Femur (tissue), 1 donor: ENCODE results near the gene HEATR5B.
A peak's percentile ranks its signal among the peaks of the same experiment; 100 is the strongest.
"Not testable (repeated sequence)": the region's sequence is repeated elsewhere in the genome, so short reads cannot be mapped to it uniquely, and the experiment has no call there.

Experiments used
- DNase-seq: peaks from one replicate; pipeline ENCODE4 v3.0.0-alpha.2; 2017

The HEATR5B gene

DNA sequence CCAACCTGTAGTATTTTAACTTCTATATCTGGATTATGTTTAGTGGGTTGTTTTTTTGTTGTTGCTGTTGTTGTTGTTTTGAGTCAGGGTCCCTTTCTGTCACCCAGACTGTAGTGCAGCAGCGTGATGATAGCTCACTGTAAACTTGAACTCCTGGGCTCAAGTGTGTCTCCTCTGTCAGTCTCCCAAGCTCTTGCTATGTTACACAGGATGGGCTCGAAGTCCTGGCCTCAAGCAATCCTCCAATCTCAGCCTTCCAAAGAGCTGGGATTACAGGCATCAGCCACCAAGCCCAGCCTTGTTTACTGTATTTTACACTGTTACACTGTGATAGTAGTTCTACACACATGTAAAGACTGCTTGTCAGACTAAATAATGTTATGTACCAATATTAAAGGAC lies 108.1 kb downstream of the HEATR5B start:
- DNase-seq = no peak

DNA sequence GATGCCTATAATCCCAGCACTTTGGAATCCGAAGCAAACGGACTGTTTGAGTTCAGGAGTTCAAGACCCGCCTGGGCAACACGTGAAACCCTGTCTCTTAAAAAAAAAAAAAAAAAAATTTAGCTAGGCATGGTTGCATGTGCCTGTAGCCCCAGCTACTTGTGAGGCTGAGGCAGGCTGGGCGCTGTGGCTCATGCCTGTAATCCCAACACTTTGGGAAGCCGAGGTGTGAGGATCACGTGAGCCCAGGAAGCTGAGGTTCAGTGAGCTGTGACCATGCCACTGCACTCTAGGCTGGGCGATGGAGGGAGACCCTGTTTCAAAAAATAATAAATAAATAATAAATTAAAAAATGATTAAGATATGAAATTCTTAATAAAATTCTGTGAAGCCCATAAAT lies 108.9 kb downstream of the HEATR5B start:
- no peak for DNase-seq

DNA sequence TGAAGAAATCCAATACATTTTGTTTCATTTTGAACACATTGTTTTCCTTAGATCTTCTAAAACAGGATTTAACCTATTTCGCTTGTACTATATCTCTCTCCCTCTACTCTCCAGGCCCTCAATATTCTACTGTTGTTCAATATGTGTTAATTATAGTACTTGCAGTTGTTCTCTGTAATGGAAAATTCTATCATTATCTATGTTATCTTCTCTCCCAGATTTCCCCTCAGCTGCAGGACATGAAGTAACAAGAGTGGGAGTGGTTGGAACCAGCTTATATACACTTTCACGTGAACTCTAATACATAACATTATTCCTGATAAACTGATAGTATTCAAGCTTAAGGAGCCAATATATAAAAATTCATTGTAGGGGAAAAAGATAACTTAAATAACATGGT lies 110.9 kb downstream of the HEATR5B start:
- no peak for DNase-seq

DNA sequence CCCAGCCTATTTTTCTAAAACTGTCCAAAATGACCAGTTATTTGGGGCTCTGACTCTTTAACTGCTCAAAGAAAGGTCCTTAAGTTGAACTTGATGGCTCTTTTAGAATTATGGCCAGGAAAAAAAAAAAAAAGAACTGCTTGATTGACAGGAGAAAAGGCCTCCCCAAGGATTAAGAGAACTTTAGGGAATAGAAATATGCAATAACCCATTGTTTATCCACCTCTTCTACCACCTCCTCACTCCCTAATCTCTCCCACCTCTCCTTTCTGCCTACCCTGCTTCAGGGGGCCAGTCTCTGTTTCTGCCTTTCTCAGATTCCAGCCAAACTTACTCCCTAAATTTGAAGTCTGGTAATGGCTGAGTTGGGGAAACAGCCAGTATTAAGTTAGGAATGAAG lies 112.2 kb downstream of the HEATR5B start:
- DNase-seq = no peak

DNA sequence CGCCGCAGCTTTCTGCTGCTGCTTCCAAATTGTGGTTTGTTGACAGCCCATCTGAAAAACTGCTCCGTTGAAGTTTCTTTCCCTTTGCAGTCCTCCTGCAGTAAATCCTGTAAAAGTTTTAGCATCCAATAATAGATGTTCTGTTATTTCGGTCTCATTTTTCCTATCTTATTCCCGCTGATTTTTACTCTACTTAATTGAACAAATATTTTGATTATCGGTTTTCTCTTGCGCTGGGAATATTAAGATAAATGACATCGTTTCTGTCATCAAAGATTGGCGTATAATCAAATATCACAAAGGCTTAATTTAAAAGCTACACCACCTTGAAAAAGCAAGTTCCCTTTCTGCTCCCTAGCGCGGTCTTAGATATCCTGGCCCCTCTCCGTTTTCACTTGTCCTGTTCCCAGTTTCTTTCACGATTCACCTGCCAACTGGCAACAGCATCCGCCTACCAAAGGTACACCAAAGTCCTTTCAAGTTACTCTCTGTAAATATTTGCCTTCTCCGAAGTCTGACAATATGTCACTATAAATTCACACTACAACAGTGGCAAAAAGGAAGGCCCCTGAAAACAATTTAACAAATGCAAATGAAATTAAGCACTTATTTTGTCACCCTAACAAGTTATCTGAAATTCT lies 116.8 kb downstream of the HEATR5B start:
- DNase-seq = no peak

DNA sequence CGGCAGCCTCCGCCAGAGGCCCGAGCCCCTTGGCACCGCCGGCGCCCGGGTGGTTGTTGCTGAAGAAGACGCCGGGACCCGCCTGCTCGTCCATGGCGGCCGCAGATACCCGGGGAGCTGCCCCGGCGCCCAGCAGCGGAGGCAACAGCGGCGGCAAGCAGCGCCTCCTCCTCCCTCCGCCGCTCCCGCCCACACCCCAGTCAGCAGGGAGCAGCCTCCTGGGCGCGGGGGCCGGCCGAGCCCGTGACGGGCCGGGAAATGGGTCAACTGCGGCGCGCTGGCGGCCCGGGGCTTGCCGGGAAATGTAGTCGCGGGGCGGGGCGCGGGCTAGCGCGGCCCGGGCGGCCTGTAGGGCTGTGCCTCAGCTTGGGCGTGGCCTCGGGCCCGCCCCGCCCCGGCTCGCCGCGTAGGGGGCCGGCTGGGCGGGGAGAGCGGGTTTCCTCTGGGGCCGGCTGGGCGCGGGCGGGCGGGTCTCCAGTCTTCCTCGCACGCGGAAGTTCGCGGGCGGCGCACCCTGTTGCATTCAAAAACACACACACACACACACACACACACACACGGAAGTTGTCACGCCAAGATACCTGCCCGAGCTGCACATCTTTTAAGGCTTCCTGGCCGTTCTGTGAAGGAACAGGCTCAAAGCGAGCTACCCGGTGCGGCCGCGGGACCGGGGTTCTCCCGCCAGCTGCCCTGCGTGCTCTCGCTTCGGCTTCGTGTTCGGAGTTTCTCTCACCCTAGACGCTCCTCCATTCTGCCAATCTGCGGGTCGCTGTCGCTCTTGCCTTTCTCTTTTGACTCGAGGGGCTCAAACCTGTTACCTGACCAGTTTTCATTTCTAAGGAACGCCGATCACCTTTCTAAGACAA lies 117.6 kb downstream of the HEATR5B start, which contains the start of gene STRN:
Gene STRN (minus strand): TSS at position 167 of the 866 bp plus-strand sequence. CDS start 73 bp downstream, at position 94.
- peak; percentile 98 for DNase-seq

DNA sequence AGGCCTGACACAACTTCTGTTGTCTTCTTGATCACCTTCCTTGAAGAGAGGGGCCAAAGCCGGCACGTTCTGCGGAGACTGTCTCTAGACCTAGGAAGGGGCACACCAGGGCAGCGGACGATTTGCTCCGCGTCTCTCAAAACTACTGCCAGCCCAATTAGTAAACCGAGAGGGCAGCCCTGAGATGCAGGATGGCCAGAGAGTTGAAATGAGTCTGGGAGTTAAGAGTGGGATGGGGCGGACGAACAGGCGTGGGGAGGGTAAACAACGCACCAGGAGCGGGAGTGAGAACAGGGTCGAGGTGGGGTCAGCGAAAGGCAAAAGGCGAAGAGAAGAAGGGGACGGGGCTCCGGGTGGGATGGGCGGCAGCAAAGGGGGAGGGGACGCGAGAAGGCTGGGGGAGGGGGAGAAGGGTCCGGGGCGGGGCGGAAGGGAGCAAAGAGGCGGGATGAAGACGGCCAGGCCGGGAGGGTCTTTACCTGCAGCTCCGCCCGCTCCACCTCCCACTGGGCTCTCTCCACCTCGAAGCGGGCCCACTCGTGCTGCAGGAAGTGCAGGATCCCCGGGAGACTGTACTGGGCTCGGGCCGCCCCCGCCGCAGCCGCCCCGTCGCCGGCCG lies 118.3 kb downstream of the HEATR5B start:
- peak; percentile 75 for DNase-seq

DNA sequence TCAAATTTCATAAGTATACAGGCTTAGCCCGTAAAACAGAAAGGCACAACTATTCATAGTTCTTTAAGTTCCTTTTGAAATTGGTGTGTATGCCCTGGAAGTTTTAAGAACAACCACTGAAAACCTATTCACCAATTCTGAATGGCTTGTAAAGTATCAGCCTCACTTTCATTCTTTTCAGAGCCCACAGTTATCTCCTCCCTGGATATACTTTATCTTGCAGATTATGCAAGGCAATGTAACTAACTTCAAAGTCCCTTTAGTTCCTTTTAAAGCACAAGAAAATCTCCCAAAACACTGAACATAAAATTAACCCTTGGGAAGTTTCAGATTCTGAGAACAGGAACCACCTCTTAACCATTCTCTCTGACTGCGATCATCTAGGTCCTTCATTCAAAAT lies 119.0 kb downstream of the HEATR5B start:
- no peak for DNase-seq

DNA sequence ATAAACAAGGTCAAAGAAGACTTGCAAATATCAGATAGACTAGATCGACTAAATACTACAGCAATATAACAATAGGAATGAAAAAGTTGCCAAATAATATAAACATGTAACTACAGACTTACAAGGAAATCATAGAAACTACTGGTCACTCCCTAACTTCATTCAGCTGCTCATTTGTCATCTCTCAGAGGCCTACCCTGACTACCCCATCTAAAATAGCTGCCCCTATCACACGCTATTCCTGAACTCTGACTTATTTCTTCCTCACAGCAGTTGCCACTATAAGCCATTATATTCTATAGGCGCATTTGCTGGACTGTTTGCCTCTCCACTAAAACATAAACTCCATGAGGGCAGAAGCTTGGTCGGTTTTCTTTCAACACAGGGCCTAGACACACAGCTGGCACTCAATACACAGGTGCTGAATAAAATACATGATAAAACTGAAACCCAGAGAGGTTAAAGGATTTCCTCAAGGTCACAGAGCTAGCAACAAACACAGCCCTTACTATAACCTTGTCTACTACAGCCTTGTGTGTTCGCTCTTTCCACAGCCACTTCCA lies 119.6 kb downstream of the HEATR5B start:
- DNase-seq = no peak

DNA sequence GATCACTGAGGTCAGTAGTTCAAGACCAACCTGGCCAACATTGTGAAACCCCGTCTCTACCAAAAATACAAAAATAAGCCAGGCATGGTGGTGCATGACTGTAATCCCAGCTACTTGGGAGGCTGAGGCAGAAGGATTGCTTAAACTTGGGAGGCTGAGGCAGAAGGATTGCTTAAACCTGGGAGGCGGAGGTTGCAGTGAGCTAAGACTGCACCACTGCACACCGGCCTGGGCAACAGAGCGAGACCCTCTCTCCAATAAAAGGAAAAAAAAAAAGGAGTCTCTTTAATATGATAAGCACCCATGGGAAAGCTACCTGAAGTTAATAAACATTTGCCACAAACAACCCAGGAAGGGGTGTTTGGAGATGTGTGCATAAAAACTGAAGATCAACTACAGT lies 120.4 kb downstream of the HEATR5B start:
- no peak for DNase-seq

DNA sequence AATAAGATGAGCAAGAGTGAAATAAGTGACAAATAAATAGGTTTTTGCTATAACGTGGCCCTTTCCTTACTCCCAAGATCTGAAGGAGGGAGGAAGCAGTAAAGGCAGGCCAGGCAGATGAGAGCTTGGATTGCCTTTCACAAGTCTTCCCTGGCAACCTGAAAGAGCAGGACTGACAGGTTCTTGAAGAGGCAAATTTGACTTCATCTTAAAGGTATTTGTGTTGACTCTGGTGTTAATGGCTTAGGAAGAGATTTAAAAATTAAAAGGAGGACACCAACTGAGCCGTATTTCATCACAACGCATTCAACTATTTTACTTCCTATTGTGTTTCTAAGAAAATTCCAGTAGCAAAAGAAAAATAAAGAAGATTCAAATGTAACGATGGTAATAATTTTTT lies 121.1 kb downstream of the HEATR5B start:
- DNase-seq = no peak

DNA sequence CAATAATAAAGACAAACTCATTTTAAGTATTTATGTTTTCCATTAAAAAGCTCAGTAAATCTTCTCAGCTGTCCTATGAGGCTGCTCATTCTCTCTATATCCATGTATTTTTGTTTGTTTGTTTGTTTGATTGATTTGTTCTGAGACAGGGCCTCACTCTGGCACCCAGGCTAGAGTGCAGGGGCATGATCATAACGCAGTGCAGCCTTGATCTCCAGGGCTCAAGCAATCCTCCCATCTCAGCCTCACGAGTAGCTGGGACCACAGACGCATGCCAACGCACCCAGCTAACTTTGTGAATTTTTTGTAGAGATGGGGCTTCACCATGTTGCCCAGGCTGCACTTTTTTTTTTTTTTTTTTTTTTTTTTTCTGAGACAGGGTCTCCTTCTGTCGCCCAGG lies 123.4 kb downstream of the HEATR5B start:
- no peak for DNase-seq

DNA sequence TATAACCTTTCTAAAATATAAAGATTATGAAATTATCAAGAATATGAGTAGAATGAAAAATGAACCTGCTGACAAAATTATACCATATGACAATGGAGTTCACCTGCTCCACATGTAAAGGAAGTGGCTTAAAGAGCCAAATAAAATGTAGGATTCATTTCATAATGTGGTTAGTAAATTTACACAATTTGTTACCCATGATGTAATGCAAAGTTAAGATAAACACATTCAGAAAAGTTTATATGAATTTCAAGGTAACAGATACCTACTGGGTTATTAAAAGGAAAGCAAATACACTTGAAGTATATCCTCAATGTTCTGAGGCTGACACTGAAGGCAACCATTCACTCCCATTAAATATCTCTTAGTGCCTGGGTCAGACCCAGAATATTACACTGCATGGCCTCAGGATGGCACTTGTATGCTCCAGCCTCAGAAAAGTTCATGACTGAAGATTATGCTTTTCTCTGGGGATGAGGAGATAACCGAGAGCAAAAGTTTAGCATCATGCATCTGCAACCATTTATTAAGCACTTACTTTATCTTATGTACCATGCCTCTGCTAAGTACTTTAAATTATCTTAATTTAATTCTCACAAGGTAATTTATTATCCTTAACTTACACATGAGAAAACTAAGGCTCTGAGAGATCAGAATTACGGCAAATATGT lies 124.0 kb downstream of the HEATR5B start:
- no peak for DNase-seq

DNA sequence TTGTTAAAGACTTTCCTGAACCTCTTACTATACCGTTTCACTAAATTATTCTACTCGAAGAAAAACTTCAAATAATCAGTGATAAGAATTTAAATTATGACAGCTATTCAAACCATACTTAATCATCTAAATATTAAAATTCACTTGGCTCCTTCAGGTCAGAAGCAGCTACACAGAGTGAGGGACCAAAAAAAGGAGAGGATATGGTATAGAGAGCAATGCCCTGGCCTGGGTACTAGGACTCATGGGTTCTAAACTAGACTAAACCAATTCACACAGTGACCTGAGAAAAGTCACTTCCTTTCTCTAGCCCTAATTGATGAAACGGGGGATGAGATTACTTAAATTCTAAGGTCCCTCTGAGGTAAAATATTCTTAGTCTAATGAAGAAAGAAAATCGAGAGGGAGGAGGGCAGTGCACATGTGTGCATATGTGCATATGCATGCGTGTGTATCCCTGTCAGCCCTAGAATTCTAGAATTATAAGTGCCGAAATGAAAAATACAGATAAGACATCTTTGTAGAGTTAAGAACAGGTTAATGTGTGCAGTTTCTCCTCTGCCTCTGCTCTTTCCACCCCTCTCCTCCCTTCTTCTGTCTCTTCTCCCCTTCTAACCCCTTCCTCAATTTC lies 129.1 kb downstream of the HEATR5B start:
- no peak for DNase-seq

DNA sequence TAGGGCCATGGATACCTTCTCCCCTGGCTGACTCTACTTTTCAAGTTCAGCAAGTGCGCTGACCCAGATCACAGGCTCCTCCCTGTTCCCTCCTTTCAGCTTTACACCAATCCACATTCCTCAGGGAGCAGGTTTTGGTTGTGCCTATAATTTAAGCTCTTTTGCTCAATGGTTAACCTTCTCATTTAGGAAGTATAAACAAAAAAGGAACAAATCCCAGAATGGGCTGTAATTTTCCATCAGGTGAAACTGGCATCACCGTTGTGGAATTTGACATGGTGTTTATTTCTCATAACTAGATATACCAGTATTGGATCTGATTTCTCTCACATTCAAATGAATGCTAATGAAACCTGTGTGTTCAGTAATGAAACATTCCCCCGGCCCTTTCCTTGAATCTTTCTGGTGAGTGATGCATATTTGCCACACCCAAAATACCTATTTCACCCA lies 131.4 kb downstream of the HEATR5B start:
- no peak for DNase-seq

DNA sequence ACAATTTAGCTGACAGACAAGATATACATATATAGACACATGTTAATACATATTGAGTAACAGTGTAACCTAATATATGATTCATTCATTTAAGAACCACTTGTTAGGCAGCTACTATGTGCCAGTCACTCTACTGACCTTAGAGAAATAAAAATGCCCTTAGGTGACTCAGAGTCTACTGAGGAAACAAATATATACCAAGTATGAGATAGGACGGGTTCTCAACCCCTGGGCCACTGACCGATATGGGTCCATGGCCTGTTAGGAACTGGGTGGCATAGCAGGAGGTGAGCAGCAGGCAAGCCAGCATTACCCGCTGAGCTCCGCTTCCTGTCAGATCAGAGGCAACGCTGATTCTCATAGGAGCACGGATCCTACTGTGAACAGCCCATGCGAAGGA lies 132.6 kb downstream of the HEATR5B start:
- no peak for DNase-seq

DNA sequence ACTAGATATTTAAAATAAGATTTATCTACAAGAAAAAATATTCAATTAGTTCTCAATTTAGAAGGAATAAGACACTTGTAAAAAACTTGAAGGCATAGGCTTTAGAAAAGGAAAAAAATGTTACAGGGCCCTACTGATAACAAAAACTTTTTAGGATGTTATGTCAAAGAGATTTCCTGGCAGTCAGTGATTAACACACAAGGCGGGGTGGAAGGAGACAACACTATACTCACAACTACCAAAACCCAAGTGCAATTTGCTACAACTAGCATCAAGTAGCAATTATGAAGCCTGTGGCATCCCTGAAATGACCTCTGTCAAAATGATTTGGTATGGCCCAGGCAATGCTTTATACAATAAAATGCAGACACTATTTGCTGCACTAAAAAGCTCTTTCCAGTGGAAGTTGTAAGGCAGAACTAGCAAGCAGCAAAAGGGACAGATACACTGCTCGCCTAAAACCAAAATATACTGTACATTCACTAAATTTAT lies 133.1 kb downstream of the HEATR5B start:
- DNase-seq = no peak

DNA sequence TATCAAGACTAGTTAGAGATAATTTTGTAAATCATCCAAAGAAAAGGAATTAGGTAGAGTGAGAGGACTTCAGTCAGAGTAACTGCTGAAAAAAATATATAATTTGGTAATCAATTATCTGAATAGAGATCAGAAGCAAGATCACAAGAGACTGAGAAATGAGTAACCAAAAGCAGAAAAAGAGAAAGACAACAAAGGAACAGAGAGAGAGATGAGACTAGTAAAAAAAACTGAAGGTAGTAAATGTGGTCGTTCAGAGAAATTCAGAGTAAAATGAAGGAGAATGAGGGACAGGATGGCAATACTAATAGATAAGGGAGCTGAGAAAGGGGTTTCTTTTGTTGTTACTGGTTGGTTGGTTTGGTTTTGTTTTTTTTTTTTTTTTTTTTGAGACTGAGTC lies 134.3 kb downstream of the HEATR5B start:
- no peak for DNase-seq

DNA sequence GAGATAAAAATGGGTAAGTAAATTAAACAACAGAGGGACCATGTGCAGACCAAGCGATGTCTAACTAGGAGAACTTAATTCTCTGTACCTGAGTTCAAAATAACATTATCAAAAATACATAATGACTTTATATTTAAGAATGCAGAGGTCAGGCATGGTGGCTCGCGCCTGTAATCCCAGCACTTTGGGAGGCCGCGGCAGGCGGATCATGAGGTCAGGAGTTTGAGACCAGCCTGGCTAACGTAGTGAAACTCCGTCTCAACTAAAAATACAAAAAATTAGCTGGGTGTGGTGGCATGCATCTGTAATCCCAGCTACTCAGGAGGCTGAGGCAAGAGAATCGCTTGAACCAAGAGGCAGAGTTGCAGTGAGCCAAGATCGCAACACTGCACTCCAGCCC lies 138.9 kb downstream of the HEATR5B start:
- DNase-seq = not testable (repeated sequence)

DNA sequence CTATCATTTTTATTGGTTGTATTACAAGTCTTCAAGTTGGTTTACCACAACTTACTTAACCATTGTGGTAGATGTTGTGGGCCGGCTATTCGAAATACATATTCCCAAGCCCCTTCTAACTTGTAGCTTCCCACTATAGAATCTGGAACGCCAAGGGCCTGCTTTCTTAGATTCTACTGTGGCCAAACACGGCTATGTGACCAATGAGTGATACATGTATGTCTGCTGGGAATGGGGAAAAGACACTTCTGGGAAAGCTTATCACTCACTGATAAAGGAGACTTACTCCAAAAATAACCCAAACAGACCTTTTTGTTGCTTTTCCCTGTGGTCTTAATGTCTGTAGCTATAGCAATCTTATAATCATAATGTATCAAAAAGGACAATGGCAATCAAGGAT lies 142.3 kb downstream of the HEATR5B start:
- no peak for DNase-seq

DNA sequence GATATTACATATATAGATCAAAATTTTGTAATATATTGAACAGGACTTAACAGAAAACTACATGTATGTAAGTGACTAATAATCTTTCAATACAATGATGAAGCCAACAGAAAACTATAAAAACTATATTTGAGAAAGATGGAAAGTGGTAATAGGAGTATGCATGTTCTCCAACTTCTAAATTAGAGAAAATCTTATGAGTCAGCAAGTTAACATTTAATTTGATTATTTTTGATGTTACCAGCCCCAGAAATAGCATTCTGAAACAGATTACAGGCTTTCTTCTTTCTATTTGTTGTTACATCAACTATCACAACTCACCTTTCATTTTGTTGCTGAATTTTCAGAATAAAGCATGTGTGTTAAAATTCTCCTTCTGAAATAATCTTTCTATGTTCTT lies 147.6 kb downstream of the HEATR5B start:
- not testable (repeated sequence) for DNase-seq

DNA sequence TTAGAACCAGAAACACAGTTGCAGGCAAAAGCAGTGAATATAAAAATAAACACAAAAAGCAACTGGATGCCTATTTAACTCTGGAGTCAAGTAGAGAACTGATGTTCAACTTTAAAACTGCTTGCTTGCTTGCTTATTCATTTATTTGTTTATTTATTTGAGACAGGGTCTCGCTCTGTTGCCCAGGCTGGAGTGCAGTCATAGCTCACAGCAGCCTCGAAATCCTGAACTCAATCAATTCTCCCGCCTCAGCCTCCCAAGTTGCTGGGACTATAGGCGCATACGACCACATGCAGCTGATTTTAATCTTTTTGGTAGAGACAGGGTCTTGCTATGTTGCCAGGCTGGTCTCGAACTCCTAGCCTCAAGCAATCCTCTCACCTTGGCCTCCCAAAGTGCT lies 152.5 kb downstream of the HEATR5B start:
- DNase-seq = not testable (repeated sequence)
